Mesodermal cell (in vitro differentiated cells): Measurements from ENCODE around the gene FAM83G. TPM values are rescaled to one million over a fixed set of nuclear protein-coding genes. Genes with fewer than 3 reads are reported as not detected.
"Not testable (repeated sequence)": the region's sequence is repeated elsewhere in the genome, so short reads cannot be mapped to it uniquely, and the experiment has no call there.

Experiments
- H3K27ac ChIP-seq: 2 replicates; pipeline ENCODE4 v1.7.0; 2013; ENCODE audit warnings: mild to moderate bottlenecking, low read depth, low read length, moderate library complexity; ENCODE audit not compliant: severe bottlenecking
- H3K36me3 ChIP-seq: 2 replicates; pipeline ENCODE4 v1.7.1; 2013; ENCODE audit warnings: mild to moderate bottlenecking, low read length, moderate library complexity; ENCODE audit not compliant: control insufficient read depth, insufficient read depth
- H3K4me1 ChIP-seq: one replicate; pipeline ENCODE4 v1.7.1; 2013; ENCODE audit warnings: mild to moderate bottlenecking, low read length; ENCODE audit not compliant: insufficient read depth, control insufficient read depth, poor library complexity, severe bottlenecking
- H3K4me3 ChIP-seq: 2 replicates; pipeline ENCODE4 v1.7.0; 2013; ENCODE audit warnings: low read length, control low read depth, mild to moderate bottlenecking; ENCODE audit not compliant: insufficient read depth, poor library complexity, severe bottlenecking; ENCODE audit errors: extremely low read depth
- H3K9me3 ChIP-seq: 2 replicates; pipeline ENCODE4 v1.7.1; 2013; ENCODE audit warnings: mild to moderate bottlenecking, low read length, moderate library complexity; ENCODE audit not compliant: control insufficient read depth
- WGBS, 2 experiments: methylation state at CpG; one replicate each; pipeline ENCODE4 v1.1.5; 2013; ENCODE audit warnings: missing lambda C conversion rate in 2 of 2; ENCODE audit not compliant: insufficient coverage in 2 of 2; 5-methylcytosine and 5-hydroxymethylcytosine counted together
- polyA plus RNA-seq, 2 experiments: library from polyadenylated mRNA; stranded (reverse); fragments of 50-300 nt; gene quantifications; one replicate each; pipeline ENCODE4 v1.2.3, GENCODE V29; 2013

The FAM83G gene, protein sequence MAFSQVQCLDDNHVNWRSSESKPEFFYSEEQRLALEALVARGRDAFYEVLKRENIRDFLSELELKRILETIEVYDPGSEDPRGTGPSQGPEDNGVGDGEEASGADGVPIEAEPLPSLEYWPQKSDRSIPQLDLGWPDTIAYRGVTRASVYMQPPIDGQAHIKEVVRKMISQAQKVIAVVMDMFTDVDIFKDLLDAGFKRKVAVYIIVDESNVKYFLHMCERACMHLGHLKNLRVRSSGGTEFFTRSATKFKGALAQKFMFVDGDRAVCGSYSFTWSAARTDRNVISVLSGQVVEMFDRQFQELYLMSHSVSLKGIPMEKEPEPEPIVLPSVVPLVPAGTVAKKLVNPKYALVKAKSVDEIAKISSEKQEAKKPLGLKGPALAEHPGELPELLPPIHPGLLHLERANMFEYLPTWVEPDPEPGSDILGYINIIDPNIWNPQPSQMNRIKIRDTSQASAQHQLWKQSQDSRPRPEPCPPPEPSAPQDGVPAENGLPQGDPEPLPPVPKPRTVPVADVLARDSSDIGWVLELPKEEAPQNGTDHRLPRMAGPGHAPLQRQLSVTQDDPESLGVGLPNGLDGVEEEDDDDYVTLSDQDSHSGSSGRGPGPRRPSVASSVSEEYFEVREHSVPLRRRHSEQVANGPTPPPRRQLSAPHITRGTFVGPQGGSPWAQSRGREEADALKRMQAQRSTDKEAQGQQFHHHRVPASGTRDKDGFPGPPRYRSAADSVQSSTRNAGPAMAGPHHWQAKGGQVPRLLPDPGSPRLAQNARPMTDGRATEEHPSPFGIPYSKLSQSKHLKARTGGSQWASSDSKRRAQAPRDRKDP
- polyA plus RNA-seq (2013, experiment 1 of 2), result 7.1 TPM
- polyA plus RNA-seq (2013, experiment 2 of 2), result 6.7 TPM

DNA sequence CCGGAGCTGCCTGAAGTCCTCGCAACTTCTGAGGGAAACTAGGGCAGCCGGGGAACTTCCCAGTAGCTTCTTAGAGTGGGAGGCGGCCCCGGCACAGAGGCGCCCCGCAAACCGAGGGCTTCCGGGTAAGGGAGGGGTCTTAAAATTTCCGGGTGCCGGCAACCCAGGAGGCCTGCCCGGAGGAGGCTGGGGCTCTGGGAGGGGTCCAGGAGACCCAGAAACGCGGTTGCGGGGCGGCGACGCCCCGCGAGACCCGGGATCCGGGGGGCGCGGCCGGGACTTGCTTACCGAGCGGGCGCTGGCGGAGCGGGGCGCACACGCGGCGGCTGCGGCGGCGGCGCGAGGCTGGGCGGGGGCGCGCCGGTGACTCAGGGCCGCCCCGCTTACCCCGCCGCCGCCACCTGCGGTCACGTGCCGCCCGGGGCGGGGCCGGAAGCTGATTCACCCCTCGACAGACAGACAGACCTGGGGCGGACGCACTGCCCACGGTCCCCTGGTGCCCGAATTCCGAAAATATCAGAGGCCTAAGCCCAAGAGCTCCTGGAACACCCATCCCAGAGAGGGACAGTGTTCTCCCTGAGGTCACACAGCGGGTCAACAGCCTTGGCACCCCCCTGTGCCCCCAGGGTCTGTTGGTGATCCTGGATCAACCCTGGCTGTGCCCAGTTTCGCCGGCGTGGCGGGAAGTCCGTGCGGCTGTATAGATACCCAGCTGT, at the start of gene FAM83G:
TSS of gene FAM83G (minus strand) at position 344 of the 716 bp plus-strand sequence. CDS start 723 bp downstream, outside the sequence.
- H3K27ac ChIP-seq, result peak within 1 kb of the TSS; percentile 23
- peaks cover 21% of the 10 kb centered on the region for H3K36me3 ChIP-seq
- peaks cover 2% of the 10 kb centered on the region for H3K4me1 ChIP-seq
- H3K4me3 ChIP-seq, result peak within 1 kb of the TSS; percentile 50
- WGBS, 2 experiments, result 9 to 11% methylated on average over 42 to 60 of the region's 67 CpGs
- peaks cover 6% of the 10 kb centered on the region for H3K9me3 ChIP-seq

DNA sequence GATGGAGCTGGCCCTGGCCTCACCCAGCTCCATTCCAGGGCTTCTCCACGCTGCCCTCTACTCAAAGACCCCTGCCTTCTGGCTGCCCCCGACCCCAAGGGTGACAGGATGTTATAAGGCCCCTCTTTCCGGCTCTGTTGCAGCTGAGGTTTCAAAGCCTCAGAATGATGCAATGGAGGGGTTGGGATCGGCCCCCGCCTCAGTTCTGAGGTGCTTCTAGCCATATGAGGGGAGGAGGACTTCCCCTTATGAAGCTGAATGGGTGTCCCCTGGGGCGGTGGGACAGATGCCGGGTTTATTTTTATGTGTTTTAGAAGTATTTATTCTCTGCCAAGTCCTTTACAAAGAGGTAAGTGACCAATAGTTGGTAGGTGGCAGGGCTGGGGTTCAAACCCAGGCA, 44.3 kb upstream of the FAM83G start:
- no CpG with 5 or more reads among the region's 7 CpGs for WGBS, 2 experiments
- H3K9me3 ChIP-seq, H3K4me1 ChIP-seq, H3K27ac ChIP-seq, H3K36me3 ChIP-seq, H3K4me3 ChIP-seq: not testable (repeated sequence)

DNA sequence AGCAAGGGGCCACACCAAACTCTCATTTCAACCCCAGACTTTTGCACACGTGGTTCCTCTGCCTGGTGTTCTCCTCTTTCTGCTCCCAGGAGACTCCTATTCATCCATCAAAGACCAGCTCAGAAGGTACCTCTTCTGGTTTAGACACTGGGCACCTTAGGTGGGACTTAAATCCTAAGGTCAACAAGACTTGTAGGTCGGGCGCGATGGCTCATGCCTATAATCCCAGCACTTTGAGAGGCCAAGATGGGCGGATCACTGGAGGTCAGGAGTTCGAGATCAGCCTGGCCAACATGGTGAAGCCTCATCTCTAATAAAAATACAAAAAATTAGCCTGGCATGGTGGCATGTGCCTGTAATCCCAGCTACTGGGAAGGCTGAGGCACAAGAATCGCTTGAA, 42.9 kb upstream of the FAM83G start:
- H3K36me3 ChIP-seq, H3K9me3 ChIP-seq, H3K4me3 ChIP-seq, H3K4me1 ChIP-seq, H3K27ac ChIP-seq: not testable (repeated sequence)
- WGBS, 2 experiments, result 92% methylated on average over 3 of the region's 7 CpGs; no CpG with 5 or more reads in 1 of the 2 experiments

DNA sequence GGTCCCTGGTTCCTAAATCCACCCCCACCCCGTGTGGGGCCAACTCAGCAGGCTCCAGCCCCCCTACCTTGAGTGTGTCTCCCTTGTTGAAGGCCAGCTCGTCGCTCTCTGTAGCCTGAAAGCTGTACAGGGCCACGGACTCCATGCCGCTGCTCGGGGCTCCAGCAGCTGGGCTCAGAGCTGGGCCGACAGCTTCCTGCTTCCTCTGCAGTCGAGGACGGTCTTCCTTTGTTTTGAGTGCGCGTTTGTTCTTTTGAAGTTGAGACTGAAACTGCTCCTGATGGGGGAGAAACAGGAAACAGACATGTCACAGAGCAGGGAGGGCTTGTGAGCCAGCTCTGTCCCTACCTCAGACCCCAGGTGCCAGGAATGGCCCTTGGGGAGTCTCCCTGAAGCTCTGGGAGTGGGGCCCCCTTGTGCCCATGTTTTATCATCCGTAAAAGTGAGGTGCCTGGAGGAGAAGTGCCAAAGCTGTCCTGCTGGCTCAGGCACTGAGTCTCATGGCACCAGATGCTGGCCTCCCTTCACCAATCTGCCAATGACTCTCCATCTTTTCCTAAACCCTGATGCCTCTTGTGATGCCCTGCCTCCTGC, 42.3 kb upstream of the FAM83G start, which contains the start of gene GRAP:
TSS of gene GRAP (minus strand) at position 176 of the 594 bp plus-strand sequence. CDS start at position 145, 31 bp downstream.
- H3K4me1 ChIP-seq, H3K9me3 ChIP-seq, H3K4me3 ChIP-seq, H3K27ac ChIP-seq, H3K36me3 ChIP-seq: not testable (repeated sequence)
- WGBS, 2 experiments, result no CpG with 5 or more reads among the region's 12 CpGs

DNA sequence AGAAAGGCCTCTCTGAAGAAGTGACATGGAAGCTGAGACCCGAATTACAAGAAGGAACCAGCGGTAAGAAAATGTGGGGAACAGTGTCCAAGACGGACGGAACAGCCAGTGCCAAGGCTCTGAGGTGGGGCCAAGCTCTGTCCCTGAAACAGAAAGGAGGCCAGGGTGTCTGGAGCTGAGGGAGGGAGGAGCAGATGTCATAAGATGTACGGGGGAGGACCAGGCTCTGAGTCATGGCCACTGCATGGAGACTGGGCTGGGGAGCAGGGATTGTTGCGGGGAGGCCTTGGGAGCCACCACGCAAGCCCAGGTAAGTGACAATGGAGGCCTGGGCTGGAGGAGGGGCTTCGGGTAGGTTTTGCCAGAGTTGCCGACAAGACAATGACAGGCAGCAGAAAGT, 40.1 kb upstream of the FAM83G start:
- H3K27ac ChIP-seq, H3K4me1 ChIP-seq, H3K36me3 ChIP-seq, H3K4me3 ChIP-seq, H3K9me3 ChIP-seq: not testable (repeated sequence)
- no CpG with 5 or more reads among the region's 9 CpGs for WGBS, 2 experiments

DNA sequence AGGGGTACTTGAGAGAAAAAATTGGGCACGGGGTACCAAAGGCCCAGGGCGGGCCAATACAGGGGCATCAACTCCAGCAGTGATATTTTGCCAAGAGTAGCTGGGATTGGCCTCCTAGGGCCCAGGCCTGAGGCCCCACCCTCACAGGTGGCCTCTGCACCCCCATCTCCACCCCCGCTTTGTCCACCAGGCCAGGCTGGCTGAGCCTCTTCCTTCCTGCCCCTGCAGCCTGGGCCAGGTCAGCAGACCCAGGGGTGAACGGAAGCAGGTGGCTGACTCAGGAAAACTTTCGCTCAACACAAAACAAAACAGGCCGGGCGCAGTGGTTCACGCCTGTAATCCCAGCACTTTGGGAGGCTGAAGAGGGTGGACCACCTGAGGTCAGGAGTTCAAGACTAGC, 38.5 kb upstream of the FAM83G start:
- no CpG with 5 or more reads among the region's 8 CpGs for WGBS, 2 experiments
- not testable (repeated sequence) for H3K36me3 ChIP-seq, H3K4me1 ChIP-seq, H3K27ac ChIP-seq, H3K4me3 ChIP-seq, H3K9me3 ChIP-seq

DNA sequence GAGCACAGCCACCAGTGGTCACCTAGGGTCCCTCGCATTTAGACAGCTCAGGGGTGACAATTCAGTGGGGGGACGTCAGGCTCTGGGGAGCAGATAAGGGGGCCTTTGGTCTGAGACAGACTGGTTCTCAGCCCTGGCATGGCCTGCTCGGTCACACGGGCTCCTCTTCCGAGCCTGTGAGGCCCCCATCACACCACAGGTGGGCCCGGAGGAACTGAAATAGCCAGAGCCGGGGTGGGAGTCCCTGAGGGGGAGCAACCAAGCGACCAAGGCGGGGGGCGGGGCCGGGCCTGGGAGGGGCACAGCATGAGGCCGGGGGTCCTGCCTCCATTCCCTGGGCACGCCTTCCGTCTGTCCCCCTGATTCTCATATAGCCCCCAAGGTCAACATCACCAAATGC, 37.8 kb upstream of the FAM83G start:
- not testable (repeated sequence) for H3K36me3 ChIP-seq, H3K4me1 ChIP-seq, H3K9me3 ChIP-seq, H3K4me3 ChIP-seq, H3K27ac ChIP-seq
- no CpG with 5 or more reads among the region's 14 CpGs for WGBS, 2 experiments

DNA sequence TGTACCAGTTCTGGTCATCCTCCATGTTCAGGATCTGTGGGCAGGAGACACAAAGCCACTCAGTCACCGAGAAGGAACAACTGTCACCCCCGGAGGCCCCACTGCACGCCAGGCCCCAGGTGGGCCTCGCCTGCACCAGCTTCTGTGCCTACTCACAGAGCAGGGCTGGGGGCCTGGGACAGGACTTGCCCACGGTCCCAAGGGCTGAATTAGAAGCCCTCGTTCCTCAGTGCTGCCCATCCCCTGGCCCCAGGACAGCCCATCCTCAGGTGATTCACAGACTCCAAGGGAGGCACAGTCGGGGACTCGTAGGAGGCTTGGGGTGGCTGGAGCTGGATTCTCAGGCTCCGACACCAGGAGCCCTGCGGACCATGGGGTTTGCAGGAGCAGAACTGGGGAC, 37.3 kb upstream of the FAM83G start:
- no CpG with 5 or more reads among the region's 10 CpGs for WGBS, 2 experiments
- not testable (repeated sequence) for H3K4me1 ChIP-seq, H3K9me3 ChIP-seq, H3K27ac ChIP-seq, H3K4me3 ChIP-seq, H3K36me3 ChIP-seq

DNA sequence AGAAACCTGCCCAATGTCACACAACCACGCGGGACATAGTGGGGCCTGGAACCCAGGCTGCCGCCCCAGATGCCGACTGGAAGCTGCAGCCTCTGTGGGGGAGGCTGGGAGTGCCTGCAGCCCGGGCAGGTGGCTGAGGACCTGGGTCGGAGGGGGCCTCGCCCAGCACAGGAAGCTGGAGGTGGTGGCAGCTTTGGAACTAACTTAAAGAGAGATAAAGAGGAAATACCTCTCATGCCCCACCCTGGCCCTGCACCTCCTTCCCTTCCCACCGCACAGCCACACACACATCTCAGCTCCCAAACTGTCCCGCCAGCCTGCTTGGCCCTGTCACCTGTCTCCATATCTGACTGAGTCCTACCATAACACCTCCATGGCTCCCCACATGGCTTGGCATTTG, 35.8 kb upstream of the FAM83G start:
- WGBS, 2 experiments, result no CpG with 5 or more reads among the region's 9 CpGs
- not testable (repeated sequence) for H3K9me3 ChIP-seq, H3K4me1 ChIP-seq

DNA sequence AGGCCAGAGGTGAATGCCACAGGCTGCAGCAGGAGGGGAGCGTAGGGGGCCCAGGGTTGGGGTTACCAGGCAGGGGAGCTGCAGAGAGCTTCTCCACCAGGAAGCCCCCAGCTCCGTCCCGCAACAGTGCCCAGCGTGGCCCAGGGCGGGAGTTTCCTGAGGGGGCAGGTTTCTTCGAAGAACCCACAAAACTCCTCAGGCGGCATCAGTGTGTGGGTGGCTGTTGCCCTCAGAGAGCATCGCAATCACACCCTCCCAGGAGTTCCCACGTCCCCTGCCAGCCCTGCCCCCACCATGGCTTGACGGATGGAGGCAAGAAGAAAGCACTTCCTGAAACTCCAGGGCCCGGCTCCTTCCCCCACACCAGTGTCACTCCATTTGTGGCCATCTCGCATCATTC, 34.2 kb upstream of the FAM83G start:
- no CpG with 5 or more reads among the region's 12 CpGs for WGBS, 2 experiments
- not testable (repeated sequence) for H3K4me3 ChIP-seq, H3K27ac ChIP-seq, H3K9me3 ChIP-seq, H3K4me1 ChIP-seq, H3K36me3 ChIP-seq

More for the DNA sequence above, 35.8 kb upstream of the FAM83G start:
- not testable (repeated sequence) for H3K4me3 ChIP-seq, H3K36me3 ChIP-seq, H3K27ac ChIP-seq
